H1 (cell line): ENCODE results near the gene PRPF39. TPM values are rescaled to one million over a fixed set of nuclear protein-coding genes. Genes with fewer than 3 reads are reported as not detected.

ENCODE experiments used
- CTCF ChIA-PET: fragments of 300-600 bp; sonication (Branson Sonifier 250); formaldehyde crosslinking; loops from one replicate; lab custom pipeline; 2021; ENCODE audit not compliant: partially characterized antibody; lab: Charles Lee
- POLR2A ChIA-PET: fragments of 300-600 bp; sonication (Branson Sonifier 250); formaldehyde crosslinking; loops from one replicate; lab custom pipeline; 2021; ENCODE audit warnings: inconsistent platforms; ENCODE audit not compliant: partially characterized antibody; lab: Charles Lee
- DNase-seq, 2 experiments: peaks; one replicate each; pipeline versions ENCODE4 v3.0.0 to v3.0.0-alpha.2; 2010 to 2022; ENCODE audit warnings: low spot score in 2 of 2, low read depth in 1 of 2, mixed read lengths in 1 of 2
- FAIRE-seq: peaks from 2 replicates; lab custom pipeline; 2011; peaks lifted over from hg19 to GRCh38; lab: Jason Lieb, UNC
- H2AFZ ChIP-seq: 2 replicates; pipeline ENCODE4 v1.8.1; 2012; ENCODE audit warnings: low read length, inconsistent platforms
- H2AK5ac ChIP-seq: 2 replicates; pipeline ENCODE4 v1.6.1; 2013; ENCODE audit warnings: low read depth, low read length
- H2BK120ac ChIP-seq: replicated peaks from 2 replicates; pipeline ENCODE3; 2013; ENCODE audit warnings: low read depth, low read length, inconsistent platforms
- H2BK12ac ChIP-seq: 2 replicates; pipeline ENCODE4 v1.6.1; 2013; ENCODE audit warnings: low read depth, low read length
- H2BK15ac ChIP-seq: 2 replicates; pipeline ENCODE4 v1.6.1; 2013; ENCODE audit warnings: low read length
- H2BK20ac ChIP-seq: 2 replicates; pipeline ENCODE4 v1.6.1; 2013; ENCODE audit warnings: low read length
- H2BK5ac ChIP-seq: 2 replicates; pipeline ENCODE4 v1.6.1; 2013; ENCODE audit warnings: low read depth, low read length
- H3K14ac ChIP-seq: 2 replicates; pipeline ENCODE4 v1.6.1; 2013; ENCODE audit warnings: inconsistent platforms; ENCODE audit not compliant: insufficient read length
- H3K18ac ChIP-seq: 2 replicates; pipeline ENCODE4 v1.6.1; 2013; ENCODE audit warnings: low read length; ENCODE audit errors: extremely low read depth
- H3K23ac ChIP-seq: 2 replicates; pipeline ENCODE4 v1.6.1; 2013; ENCODE audit warnings: inconsistent platforms; ENCODE audit not compliant: insufficient read length
- H3K23me2 ChIP-seq: 2 replicates; pipeline ENCODE4 v1.6.1; 2013; ENCODE audit warnings: low read depth, low read length
- H3K27ac ChIP-seq: 2 replicates; pipeline ENCODE4 v1.6.1; 2011; ENCODE audit warnings: low read depth, low read length, inconsistent platforms
- H3K27me3 ChIP-seq, 4 experiments: replicated peaks in 1 of 4; 1 replicate in 1 of 4; 2 replicates in 3 of 4; pipeline versions ENCODE4 v1.6.1 to v1.8.1; 2011 to 2013; ENCODE audit warnings: low read length in 3 of 4, mild to moderate bottlenecking in 3 of 4, inconsistent platforms in 2 of 4, mixed read lengths in 2 of 4, moderate library complexity in 1 of 4; ENCODE audit not compliant: control insufficient read depth in 3 of 4, insufficient read depth in 3 of 4; ENCODE audit errors: extremely low read depth in 1 of 4
- H3K36me3 ChIP-seq, 4 experiments: 2 replicates each; pipeline versions ENCODE4 v1.6.1 to v1.8.1; 2011 to 2013; ENCODE audit warnings: mild to moderate bottlenecking in 4 of 4, low read length in 3 of 4, moderate library complexity in 2 of 4, control low read depth in 1 of 4, inconsistent platforms in 1 of 4; ENCODE audit not compliant: insufficient read depth in 4 of 4, control insufficient read depth in 2 of 4
- H3K4ac ChIP-seq: replicated peaks from 2 replicates; pipeline ENCODE3; 2013; ENCODE audit warnings: low read length, low read depth, mixed read lengths, inconsistent platforms; ENCODE audit not compliant: insufficient read length
- H3K4me1 ChIP-seq, 4 experiments: replicated peaks in 1 of 4; 1 replicate in 1 of 4; 2 replicates in 3 of 4; pipeline versions ENCODE4 v1.6.1 to v1.8.1; 2011 to 2013; ENCODE audit warnings: low read length in 3 of 4, inconsistent platforms in 2 of 4, mixed read lengths in 1 of 4; ENCODE audit not compliant: insufficient read depth in 4 of 4, control insufficient read depth in 3 of 4
- H3K4me2 ChIP-seq, 2 experiments: 2 replicates each; pipeline versions ENCODE4 v1.6.1 to v1.8.1; 2011 to 2013; ENCODE audit warnings: low read depth in 2 of 2, low read length in 2 of 2, control low read depth in 1 of 2, inconsistent platforms in 1 of 2, mild to moderate bottlenecking in 1 of 2; ENCODE audit not compliant: insufficient read depth in 1 of 2
- H3K4me3 ChIP-seq, 4 experiments: fragments of 200-600, 300-600 bp in 1 of 4; sonication (generic), shearing (Covaris generic), sonication (Bioruptor Twin) in 1 of 4; 2 replicates each; pipeline versions ENCODE4 v1.5.1 to v1.8.1; 2011 to 2016; ENCODE audit warnings: low read length in 4 of 4, low read depth in 3 of 4, control low read depth in 2 of 4, inconsistent platforms in 2 of 4, mild to moderate bottlenecking in 2 of 4, mixed read lengths in 1 of 4, moderate library complexity in 1 of 4; ENCODE audit not compliant: insufficient read depth in 2 of 4; ENCODE audit errors: extremely low read depth in 1 of 4
- H3K56ac ChIP-seq: replicated peaks from 2 replicates; pipeline ENCODE3; 2013; ENCODE audit warnings: low read depth, mild to moderate bottlenecking, mixed read lengths, low read length, inconsistent platforms; ENCODE audit not compliant: insufficient read length
- H3K79me1 ChIP-seq: 2 replicates; pipeline ENCODE4 v1.6.1; 2013; ENCODE audit warnings: low read depth, low read length, control low read depth
- H3K79me2 ChIP-seq, 2 experiments: 2 replicates each; pipeline versions ENCODE4 v1.6.1 to v1.8.1; 2012 to 2013; ENCODE audit warnings: low read length in 2 of 2, mild to moderate bottlenecking in 2 of 2, inconsistent platforms in 1 of 2; ENCODE audit not compliant: insufficient read depth in 2 of 2, control insufficient read depth in 1 of 2
- H3K9ac ChIP-seq, 4 experiments: replicated peaks in 1 of 4; 1 replicate in 1 of 4; 2 replicates in 3 of 4; pipeline versions ENCODE4 v1.6.1 to v1.8.1; 2011 to 2013; ENCODE audit warnings: low read depth in 3 of 4, low read length in 3 of 4, control low read depth in 2 of 4, mild to moderate bottlenecking in 2 of 4, moderate library complexity in 2 of 4, inconsistent platforms in 1 of 4; ENCODE audit errors: extremely low read depth in 1 of 4
- H3K9me3 ChIP-seq, 2 experiments: 2 replicates each; pipeline versions ENCODE4 v1.6.1 to v1.8.1; 2012 to 2013; ENCODE audit warnings: mild to moderate bottlenecking in 2 of 2, moderate library complexity in 2 of 2, control low read depth in 1 of 2, inconsistent platforms in 1 of 2, low read depth in 1 of 2, low read length in 1 of 2, mixed read lengths in 1 of 2; ENCODE audit not compliant: insufficient read depth in 2 of 2
- H4K20me1 ChIP-seq, 2 experiments: replicated peaks in 1 of 2; 2 replicates each; pipeline versions ENCODE3 to v1.8.1; 2011 to 2013; ENCODE audit warnings: inconsistent platforms in 2 of 2, low read length in 2 of 2, mild to moderate bottlenecking in 1 of 2; ENCODE audit not compliant: insufficient read depth in 2 of 2, control insufficient read depth in 1 of 2
- H4K5ac ChIP-seq: 2 replicates; pipeline ENCODE4 v1.6.1; 2013; ENCODE audit warnings: low read length, low read depth, mixed read lengths, inconsistent platforms; ENCODE audit not compliant: insufficient read length
- H4K8ac ChIP-seq: 2 replicates; pipeline ENCODE4 v1.8.0; 2013; ENCODE audit warnings: mild to moderate bottlenecking, moderate library complexity, low read length, inconsistent platforms; ENCODE audit not compliant: insufficient read depth; ENCODE audit errors: extremely low read depth
- H4K91ac ChIP-seq: replicated peaks from 2 replicates; pipeline ENCODE3; 2013; ENCODE audit warnings: low read length, mixed read lengths, inconsistent platforms; ENCODE audit not compliant: insufficient read length
- CHD2 ChIP-seq: IDR thresholded peaks from 2 replicates; pipeline ENCODE4 v1.6.1; 2012; ENCODE audit warnings: low read length, improper control_type of control experiment
- EZH2 ChIP-seq: fragments of 200-600 bp; sonication (generic); IDR thresholded peaks from 2 replicates; pipeline ENCODE4 v1.7.1; 2012; ENCODE audit warnings: low read depth, mild to moderate bottlenecking, moderate library complexity, low read length, inconsistent platforms; ENCODE audit not compliant: severe bottlenecking
- HDAC2 ChIP-seq, 2 experiments: fragments of 300-600 bp in 1 of 2; sonication (generic) in 1 of 2; IDR thresholded peaks; 2 replicates each; pipeline ENCODE4 v1.6.1; 2011 to 2012; ENCODE audit warnings: low read depth in 2 of 2, low read length in 2 of 2, mild to moderate bottlenecking in 2 of 2, moderate library complexity in 2 of 2, borderline replicate concordance in 1 of 2, inconsistent platforms in 1 of 2
- POLR2A ChIP-seq, 2 experiments: IDR thresholded peaks; 1 replicate in 1 of 2; 2 replicates in 1 of 2; pipeline ENCODE4 v1.6.1; 2011; ENCODE audit warnings: low read depth in 2 of 2, low read length in 2 of 2, mild to moderate bottlenecking in 2 of 2; ENCODE audit errors: control extremely low read depth in 1 of 2
- RAD21 ChIP-seq, 2 experiments: IDR thresholded peaks in 1 of 2; conservative IDR thresholded peaks in 1 of 2; 2 replicates each; pipeline ENCODE4 v1.6.1; 2011; ENCODE audit warnings: low read depth in 2 of 2, low read length in 2 of 2, improper control_type of control experiment in 1 of 2, inconsistent platforms in 1 of 2, mild to moderate bottlenecking in 1 of 2, moderate library complexity in 1 of 2
- SAP30 ChIP-seq: fragments of 300-600 bp; sonication (generic); IDR thresholded peaks from 2 replicates; pipeline ENCODE4 v1.7.1; 2012; ENCODE audit warnings: low read length, moderate library complexity, mild to moderate bottlenecking, inconsistent platforms; ENCODE audit not compliant: insufficient read depth, insufficient replicate concordance
- SP2 ChIP-seq: IDR thresholded peaks from 2 replicates; pipeline ENCODE4 v1.6.1; 2012; ENCODE audit warnings: mild to moderate bottlenecking, low read length, inconsistent platforms
- SUZ12 ChIP-seq: fragments of 200-600 bp; sonication (generic); IDR thresholded peaks from 2 replicates; pipeline ENCODE4 v1.6.1; 2012; ENCODE audit warnings: mild to moderate bottlenecking, inconsistent platforms, low read length, moderate library complexity, mixed read lengths
- WGBS, 2 experiments: shearing (Covaris generic) in 1 of 2; methylation state at CpG; one replicate each; pipeline versions ENCODE4 v1.1.6 to v1.1.7; 2013 to 2015; ENCODE audit warnings: low lambda C conversion rate in 2 of 2, mixed read lengths in 2 of 2, inconsistent platforms in 1 of 2, low coverage in 1 of 2, missing lambda C conversion rate in 1 of 2; ENCODE audit not compliant: insufficient replicate concordance in 2 of 2, insufficient coverage in 1 of 2, insufficient read length in 1 of 2; ENCODE audit errors: extremely low coverage in 1 of 2, missing lambda C conversion rate in 1 of 2; 5-methylcytosine and 5-hydroxymethylcytosine counted together
- polyA plus RNA-seq, 7 experiments: library from polyadenylated mRNA; depleted of rRNA in 3 of 7; stranded (reverse) in 5 of 7; unstranded in 2 of 7; fragments of >200 nt in 5 of 7; fragments of 200-250 nt in 2 of 7; gene quantifications; 1 replicate in 5 of 7; 2 replicates in 1 of 7; 4 replicates in 1 of 7; pipeline versions ENCODE4 v1.2.1 to v1.2.3, GENCODE V29; 2011 to 2013; ENCODE audit warnings: missing spikeins in 2 of 7, mixed read lengths in 2 of 7
- total RNA-seq: library from RNA; stranded (reverse); fragmentation: NEBNext Ultra II Directional; extraction: Animal tissue kit (Norgen Biotek cat#: 25700); gene quantifications from 2 replicates; pipeline ENCODE4 v1.2.1, GENCODE V29; 2021
- TF ChIP-seq, protein P1 (sequence below): IDR thresholded peaks from 2 replicates; pipeline ENCODE4 v1.6.1; 2012; ENCODE audit warnings: inconsistent platforms
- TF ChIP-seq, protein P2 (sequence below): IDR thresholded peaks from 2 replicates; pipeline ENCODE4 v1.6.1; 2012; ENCODE audit warnings: low read length, inconsistent platforms

PRPF39 gene
- total and polyA plus RNA-seq, 2 of the 8 experiments (the other 6 are each of a cell fraction or from before 2014, with no cell fraction given) = 22.4 to 43.3 TPM

DNA sequence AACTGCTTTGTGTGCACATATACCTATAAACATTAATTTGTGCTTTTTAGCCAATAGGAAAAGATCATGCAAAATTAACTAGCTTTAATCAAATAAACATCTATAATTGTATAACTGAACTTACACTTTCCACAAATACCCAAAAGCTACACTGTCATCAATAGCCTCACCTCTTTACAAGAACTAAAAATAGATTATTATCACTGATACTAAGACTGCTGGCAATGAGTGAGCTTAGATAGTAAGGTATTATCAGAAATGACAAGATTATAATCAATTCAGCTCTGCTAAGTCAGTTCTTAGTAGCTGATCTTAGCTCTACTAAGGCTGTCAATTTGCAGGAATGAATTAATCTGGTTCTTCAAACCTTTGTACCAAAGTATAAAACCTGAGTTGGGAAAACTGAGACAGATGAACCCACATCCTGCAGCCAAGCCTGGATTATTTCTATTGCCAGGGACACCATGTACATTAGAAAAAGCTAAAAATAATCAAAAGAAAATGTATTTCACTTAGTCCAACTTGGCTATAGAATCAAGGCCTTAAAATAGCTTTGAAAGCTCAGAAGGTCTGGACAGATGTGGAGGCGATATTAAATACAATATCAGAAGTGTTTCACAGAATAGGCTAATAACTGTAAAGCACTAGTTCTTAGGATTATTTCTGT lies 45.2 kb downstream of the PRPF39 start:
- POLR2A ChIA-PET = interaction anchor here (1.6 kb wide), 1 partner anchor 16 kb away, joined by 3 read pairs; no protein-coding TSS in a partner anchor
- no peak overlapping the region for H3K4ac ChIP-seq
- no peak overlapping the region for H3K4me3 ChIP-seq
- TF ChIP-seq HDAC2 (IDR thresholded peaks at IDR 0.05; ENCODE audit: borderline replicate concordance in 1 of 2, low read depth in 2 of 2, low read length in 2 of 2) (no peak), CHD2 (no peak), SAP30 (no peak), SP2 (no peak), SUZ12 (no peak), EZH2 (no peak), RAD21 (IDR thresholded peaks at IDR 0.05 in 1 of 2, conservative IDR thresholded peaks at IDR 0.05 in 1 of 2; ENCODE audit: low read depth in 2 of 2, low read length in 2 of 2) (no peak), POLR2A (IDR thresholded peaks at IDR 0.05; ENCODE audit: control extremely low read depth in 1 of 2, low read depth in 2 of 2, low read length in 2 of 2) (no peak)
- TF ChIP-seq, protein P1, sequence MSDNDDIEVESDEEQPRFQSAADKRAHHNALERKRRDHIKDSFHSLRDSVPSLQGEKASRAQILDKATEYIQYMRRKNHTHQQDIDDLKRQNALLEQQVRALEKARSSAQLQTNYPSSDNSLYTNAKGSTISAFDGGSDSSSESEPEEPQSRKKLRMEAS = no peak
- TF ChIP-seq, protein P2, sequence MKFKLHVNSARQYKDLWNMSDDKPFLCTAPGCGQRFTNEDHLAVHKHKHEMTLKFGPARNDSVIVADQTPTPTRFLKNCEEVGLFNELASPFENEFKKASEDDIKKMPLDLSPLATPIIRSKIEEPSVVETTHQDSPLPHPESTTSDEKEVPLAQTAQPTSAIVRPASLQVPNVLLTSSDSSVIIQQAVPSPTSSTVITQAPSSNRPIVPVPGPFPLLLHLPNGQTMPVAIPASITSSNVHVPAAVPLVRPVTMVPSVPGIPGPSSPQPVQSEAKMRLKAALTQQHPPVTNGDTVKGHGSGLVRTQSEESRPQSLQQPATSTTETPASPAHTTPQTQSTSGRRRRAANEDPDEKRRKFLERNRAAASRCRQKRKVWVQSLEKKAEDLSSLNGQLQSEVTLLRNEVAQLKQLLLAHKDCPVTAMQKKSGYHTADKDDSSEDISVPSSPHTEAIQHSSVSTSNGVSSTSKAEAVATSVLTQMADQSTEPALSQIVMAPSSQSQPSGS = no peak

More for the DNA sequence above, 45.2 kb downstream of the PRPF39 start:
- H2BK5ac ChIP-seq = no peak overlapping the region
- no peaks in the 10 kb centered on the region for H3K9me3 ChIP-seq
- H3K14ac ChIP-seq = no peak overlapping the region
- no peaks in the 10 kb centered on the region for H3K79me1 ChIP-seq
- 96% methylated on average over 1 of the region's 1 CpG; no CpG with 5 or more reads in 1 of the 2 experiments for WGBS, 2 experiments
- no peaks in the 10 kb centered on the region for H3K27me3 ChIP-seq
- H2BK120ac ChIP-seq = no peak overlapping the region
- H4K20me1 ChIP-seq = no peaks in the 10 kb centered on the region
- no peak overlapping the region for H2BK20ac ChIP-seq
- CTCF ChIA-PET = interaction anchor here (1.0 to 1.2 kb wide), 4 partner anchors 11 to 123 kb away, joined by 3 to 5 read pairs (median 4); no protein-coding TSS in a partner anchor
- no peak overlapping the region for H4K91ac ChIP-seq
- peaks cover 5 to 49% (median 28%) of the 10 kb centered on the region in 4 experiments for H3K36me3 ChIP-seq
- DNase-seq = no peak
- H2AFZ ChIP-seq = no peak overlapping the region
- no peak overlapping the region for H3K56ac ChIP-seq
- H2AK5ac ChIP-seq = no peak overlapping the region
- no peak overlapping the region for H2BK12ac ChIP-seq
- H3K9ac ChIP-seq = no peak overlapping the region
- H3K23me2 ChIP-seq = no peaks in the 10 kb centered on the region
- no peak overlapping the region for H4K5ac ChIP-seq
- no peak overlapping the region for H2BK15ac ChIP-seq
- H3K18ac ChIP-seq = no peak overlapping the region
- no peak for FAIRE-seq
- no peak overlapping the region for H4K8ac ChIP-seq
- no peaks in the 10 kb centered on the region for H3K4me1 ChIP-seq
- peaks cover 4 to 49% of the 10 kb centered on the region in 2 experiments; a peak in 3 of 4 replicates for H3K79me2 ChIP-seq
- no peak overlapping the region for H3K27ac ChIP-seq
- H3K23ac ChIP-seq = no peak overlapping the region
- H3K4me2 ChIP-seq = no peak overlapping the region
